ENCODE data around the gene VWA2. TPM values are rescaled to one million over a fixed set of nuclear protein-coding genes. Genes with fewer than 3 reads are reported as not detected.

VWA2 gene
- polyA plus RNA-seq, 1 donor from 2014 or later: not detected

GRCh38 chr10:114262496-114262895, 23.4 kb downstream of the VWA2 start:
- Histone ChIP-seq H3K27me3 (ENCODE audit: insufficient read depth, low read depth, low read length) (no peaks in the 10 kb centered on the region), H3K27ac (ENCODE audit: low read length) (no peak overlapping the region), H3F3A (ENCODE audit: insufficient read depth, low read length, poor library complexity, severe bottlenecking) (no peaks in the 10 kb centered on the region), H3K4me2 (ENCODE audit: low read length) (no peak overlapping the region), H2AFZ (ENCODE audit: low read depth, low read length) (no peak overlapping the region), H3K9me3 (ENCODE audit: low read length) (no peaks in the 10 kb centered on the region), H3K36me3 (ENCODE audit: insufficient read depth, low read length) (no peaks in the 10 kb centered on the region), H4K20me1 (ENCODE audit: insufficient read depth) (no peaks in the 10 kb centered on the region), H3K9ac (ENCODE audit: low read length) (no peak overlapping the region), H3K79me2 (replicated peaks; ENCODE audit: insufficient read depth, low read length) (no peaks in the 10 kb centered on the region), H3K4me3 (ENCODE audit: low read length) (no peak overlapping the region), H3K9me2 (ENCODE audit: insufficient read depth, low read length) (no peaks in the 10 kb centered on the region)
- TF ChIP-seq RAD21 (conservative IDR thresholded peaks at IDR 0.05): no peak
- TF ChIP-seq EZH2 (IDR thresholded peaks at IDR 0.05; ENCODE audit: borderline replicate concordance, insufficient read depth, low read length, poor library complexity, severe bottlenecking): no peak
- no peak for TF ChIP-seq REST (IDR thresholded peaks at IDR 0.05; ENCODE audit: borderline replicate concordance)
- TF ChIP-seq POLR2AphosphoS5 (IDR thresholded peaks at IDR 0.05): no peak
- TF ChIP-seq SMC3 (conservative IDR thresholded peaks at IDR 0.05; ENCODE audit: poor library complexity): no peak
- TF ChIP-seq CTCF (IDR thresholded peaks at IDR 0.05; ENCODE audit: poor library complexity, severe bottlenecking): no peak
- TF ChIP-seq MXI1 (conservative IDR thresholded peaks at IDR 0.05; ENCODE audit: poor library complexity, severe bottlenecking): no peak
- no peak for TF ChIP-seq EP300 (conservative IDR thresholded peaks at IDR 0.05; ENCODE audit: poor library complexity, severe bottlenecking)
- TF ChIP-seq TAF1 (IDR thresholded peaks at IDR 0.05; ENCODE audit: low read depth): no peak

GRCh38 chr10:114265392-114266053, 26.5 kb downstream of the VWA2 start:
- Histone ChIP-seq H3K27ac (ENCODE audit: low read length) (no peak overlapping the region), H3F3A (ENCODE audit: insufficient read depth, low read length, poor library complexity, severe bottlenecking) (no peaks in the 10 kb centered on the region), H2AFZ (ENCODE audit: low read depth, low read length) (no peak overlapping the region), H3K4me3 (ENCODE audit: low read length) (no peak overlapping the region), H3K36me3 (ENCODE audit: insufficient read depth, low read length) (no peaks in the 10 kb centered on the region), H3K9me2 (ENCODE audit: insufficient read depth, low read length) (no peaks in the 10 kb centered on the region), H3K9me3 (ENCODE audit: low read length) (no peaks in the 10 kb centered on the region), H3K27me3 (ENCODE audit: insufficient read depth, low read depth, low read length) (no peaks in the 10 kb centered on the region), H3K79me2 (replicated peaks; ENCODE audit: insufficient read depth, low read length) (no peaks in the 10 kb centered on the region), H3K9ac (ENCODE audit: low read length) (no peak overlapping the region), H4K20me1 (ENCODE audit: insufficient read depth) (no peaks in the 10 kb centered on the region), H3K4me2 (ENCODE audit: low read length) (no peak overlapping the region)
- TF ChIP-seq MXI1 (conservative IDR thresholded peaks at IDR 0.05; ENCODE audit: poor library complexity, severe bottlenecking) (no peak), EZH2 (IDR thresholded peaks at IDR 0.05; ENCODE audit: borderline replicate concordance, insufficient read depth, low read length, poor library complexity, severe bottlenecking) (no peak), POLR2AphosphoS5 (IDR thresholded peaks at IDR 0.05) (no peak), EP300 (conservative IDR thresholded peaks at IDR 0.05; ENCODE audit: poor library complexity, severe bottlenecking) (no peak), TAF1 (IDR thresholded peaks at IDR 0.05; ENCODE audit: low read depth) (no peak), CTCF (IDR thresholded peaks at IDR 0.05; ENCODE audit: poor library complexity, severe bottlenecking) (no peak), REST (IDR thresholded peaks at IDR 0.05; ENCODE audit: borderline replicate concordance) (no peak), RAD21 (conservative IDR thresholded peaks at IDR 0.05) (no peak), SMC3 (conservative IDR thresholded peaks at IDR 0.05; ENCODE audit: poor library complexity) (no peak)

Measured in neural cell (in vitro differentiated cells).